Measurements from ENCODE around the gene PINK1.

DNA sequence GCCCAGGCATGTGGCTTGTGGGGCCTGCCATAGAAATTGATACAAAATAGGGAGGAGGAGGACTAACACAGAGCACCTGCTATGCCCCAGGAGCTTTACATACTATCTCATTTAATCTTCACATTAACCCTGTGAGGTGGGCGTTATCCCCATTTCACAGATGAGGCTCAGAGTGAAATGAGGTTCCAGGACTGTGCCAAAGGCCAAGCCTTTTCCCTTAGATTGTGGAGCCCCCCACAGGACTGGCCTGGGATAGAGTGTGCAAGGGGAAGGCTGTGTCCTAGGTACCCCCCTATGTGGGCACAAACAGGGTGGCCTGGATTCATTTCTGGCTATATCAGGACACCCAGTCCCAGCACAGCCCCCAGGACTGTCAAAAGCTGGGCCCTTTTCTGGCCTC lies 30.1 kb downstream of the PINK1 start:
- TF ChIP-seq, protein P1, sequence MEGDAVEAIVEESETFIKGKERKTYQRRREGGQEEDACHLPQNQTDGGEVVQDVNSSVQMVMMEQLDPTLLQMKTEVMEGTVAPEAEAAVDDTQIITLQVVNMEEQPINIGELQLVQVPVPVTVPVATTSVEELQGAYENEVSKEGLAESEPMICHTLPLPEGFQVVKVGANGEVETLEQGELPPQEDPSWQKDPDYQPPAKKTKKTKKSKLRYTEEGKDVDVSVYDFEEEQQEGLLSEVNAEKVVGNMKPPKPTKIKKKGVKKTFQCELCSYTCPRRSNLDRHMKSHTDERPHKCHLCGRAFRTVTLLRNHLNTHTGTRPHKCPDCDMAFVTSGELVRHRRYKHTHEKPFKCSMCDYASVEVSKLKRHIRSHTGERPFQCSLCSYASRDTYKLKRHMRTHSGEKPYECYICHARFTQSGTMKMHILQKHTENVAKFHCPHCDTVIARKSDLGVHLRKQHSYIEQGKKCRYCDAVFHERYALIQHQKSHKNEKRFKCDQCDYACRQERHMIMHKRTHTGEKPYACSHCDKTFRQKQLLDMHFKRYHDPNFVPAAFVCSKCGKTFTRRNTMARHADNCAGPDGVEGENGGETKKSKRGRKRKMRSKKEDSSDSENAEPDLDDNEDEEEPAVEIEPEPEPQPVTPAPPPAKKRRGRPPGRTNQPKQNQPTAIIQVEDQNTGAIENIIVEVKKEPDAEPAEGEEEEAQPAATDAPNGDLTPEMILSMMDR (IDR thresholded peaks at IDR 0.05; ENCODE audit: low read depth, low read length), result no peak
- TF ChIP-seq EZH2phosphoT487 (IDR thresholded peaks at IDR 0.05; ENCODE audit: low read depth), result no peak
